Measurements from ENCODE around the gene LRRC1.

The LRRC1 gene

DNA sequence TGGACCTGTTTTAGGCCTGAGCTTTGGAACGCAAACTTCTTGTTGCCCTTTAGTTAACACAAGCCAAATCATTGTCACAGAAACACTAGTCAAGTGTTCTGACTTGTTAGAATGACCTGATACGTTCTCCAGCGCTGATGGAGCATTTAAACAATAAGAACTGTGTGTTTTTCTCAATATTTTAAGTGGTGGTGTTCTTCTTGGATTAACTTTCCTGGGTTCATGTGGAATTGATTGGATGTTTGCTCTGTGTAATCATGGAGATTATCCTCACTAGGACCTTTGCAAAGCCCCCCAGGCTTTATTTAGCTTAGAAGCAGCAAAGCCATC, 1.6 kb downstream of the LRRC1 start:
- no peak for DNase-seq (ENCODE audit: low read depth)
- no peak overlapping the region for H3K4me3 ChIP-seq (ENCODE audit: low read depth, low read length)
- TF ChIP-seq, protein P1, sequence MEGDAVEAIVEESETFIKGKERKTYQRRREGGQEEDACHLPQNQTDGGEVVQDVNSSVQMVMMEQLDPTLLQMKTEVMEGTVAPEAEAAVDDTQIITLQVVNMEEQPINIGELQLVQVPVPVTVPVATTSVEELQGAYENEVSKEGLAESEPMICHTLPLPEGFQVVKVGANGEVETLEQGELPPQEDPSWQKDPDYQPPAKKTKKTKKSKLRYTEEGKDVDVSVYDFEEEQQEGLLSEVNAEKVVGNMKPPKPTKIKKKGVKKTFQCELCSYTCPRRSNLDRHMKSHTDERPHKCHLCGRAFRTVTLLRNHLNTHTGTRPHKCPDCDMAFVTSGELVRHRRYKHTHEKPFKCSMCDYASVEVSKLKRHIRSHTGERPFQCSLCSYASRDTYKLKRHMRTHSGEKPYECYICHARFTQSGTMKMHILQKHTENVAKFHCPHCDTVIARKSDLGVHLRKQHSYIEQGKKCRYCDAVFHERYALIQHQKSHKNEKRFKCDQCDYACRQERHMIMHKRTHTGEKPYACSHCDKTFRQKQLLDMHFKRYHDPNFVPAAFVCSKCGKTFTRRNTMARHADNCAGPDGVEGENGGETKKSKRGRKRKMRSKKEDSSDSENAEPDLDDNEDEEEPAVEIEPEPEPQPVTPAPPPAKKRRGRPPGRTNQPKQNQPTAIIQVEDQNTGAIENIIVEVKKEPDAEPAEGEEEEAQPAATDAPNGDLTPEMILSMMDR (IDR thresholded peaks at IDR 0.05; ENCODE audit: low read depth, low read length, missing control alignments), result no peak

DNA sequence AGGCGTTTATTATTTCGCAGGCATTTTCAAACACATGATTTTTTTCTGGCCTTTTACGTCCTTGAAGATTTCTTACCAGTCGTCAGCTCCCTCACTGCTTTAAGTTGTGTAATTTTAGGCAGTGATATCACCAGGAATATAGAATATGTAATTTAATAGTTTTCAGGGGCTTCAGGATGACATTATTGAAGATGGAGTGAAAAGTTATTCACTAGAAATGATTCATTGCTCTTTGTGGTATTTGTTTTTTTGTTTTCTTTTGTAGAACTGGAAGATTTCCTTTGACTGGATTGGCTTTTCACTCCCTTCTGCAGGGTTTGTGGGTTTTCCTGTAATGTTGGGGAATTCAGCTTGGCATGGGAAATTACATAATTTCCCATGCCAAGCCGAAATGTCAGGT, 2.0 kb downstream of the LRRC1 start:
- TF ChIP-seq, protein P1 (IDR thresholded peaks at IDR 0.05; ENCODE audit: low read depth, low read length, missing control alignments), result no peak
- DNase-seq (ENCODE audit: low read depth), result no peak
- H3K4me3 ChIP-seq (ENCODE audit: low read depth, low read length), result no peak overlapping the region

DNA sequence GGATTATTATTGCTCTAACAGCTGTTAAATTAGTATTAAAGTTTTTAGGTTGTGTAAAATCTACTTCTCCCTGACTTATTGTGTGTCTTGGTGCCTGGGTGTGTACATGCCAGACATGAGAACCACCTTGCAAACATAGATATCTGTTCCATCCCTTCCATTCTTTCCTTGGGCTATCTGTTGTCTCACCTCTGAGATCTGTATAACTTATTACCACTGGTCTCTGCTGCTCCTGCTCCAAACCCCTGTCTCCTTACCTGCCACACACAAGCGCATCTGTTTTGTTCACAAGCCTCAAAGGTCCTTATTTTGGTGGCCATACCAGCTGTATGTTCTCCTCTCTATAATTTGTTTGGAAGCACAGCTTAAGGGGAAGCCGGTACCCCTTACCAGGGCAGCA, 2.5 kb downstream of the LRRC1 start:
- no peak overlapping the region for H3K4me3 ChIP-seq (ENCODE audit: low read depth, low read length)
- no peak for DNase-seq (ENCODE audit: low read depth)
- TF ChIP-seq, protein P1 (IDR thresholded peaks at IDR 0.05; ENCODE audit: low read depth, low read length, missing control alignments), result no peak

DNA sequence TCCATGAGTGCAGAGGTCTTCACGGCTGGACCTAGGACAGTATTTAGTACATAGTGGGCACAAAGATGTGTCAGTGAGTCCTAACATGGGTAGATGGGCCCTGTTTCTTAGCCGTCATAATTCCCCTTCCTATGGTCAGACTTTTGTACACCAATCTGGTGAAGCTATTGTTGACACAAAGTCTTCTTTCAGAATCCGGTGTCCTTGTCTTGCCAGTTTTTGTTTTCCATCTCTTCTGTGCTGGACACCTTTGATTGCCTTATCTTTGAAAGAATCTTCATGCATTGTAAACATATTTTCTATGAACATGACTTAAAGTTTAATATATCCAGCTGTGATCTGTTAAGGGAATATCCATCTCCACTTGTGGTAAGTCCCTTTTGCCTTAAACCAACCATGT, 4.5 kb downstream of the LRRC1 start:
- TF ChIP-seq, protein P1 (IDR thresholded peaks at IDR 0.05; ENCODE audit: low read depth, low read length, missing control alignments), result no peak
- no peak for DNase-seq (ENCODE audit: low read depth)
- no peak overlapping the region for H3K4me3 ChIP-seq (ENCODE audit: low read depth, low read length)

DNA sequence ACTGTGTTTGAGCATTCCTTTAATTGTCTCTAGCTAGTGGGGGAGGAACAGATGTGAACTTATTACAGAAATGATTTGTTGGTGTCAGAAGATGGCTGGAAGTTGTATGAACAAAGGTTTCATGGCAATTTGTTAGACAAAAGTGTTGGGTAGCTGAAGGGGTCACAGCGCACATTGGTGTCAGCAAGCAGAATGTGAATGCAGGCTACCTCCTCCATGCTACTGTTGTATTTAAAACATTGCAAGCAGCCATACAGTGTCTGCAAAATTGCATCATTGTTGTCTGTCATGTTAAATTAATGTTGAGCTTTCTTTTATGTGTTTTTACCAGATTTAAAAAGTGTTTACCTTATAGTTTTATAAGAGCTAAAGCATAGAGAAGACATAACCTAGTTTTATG, 6.2 kb downstream of the LRRC1 start:
- H3K4me3 ChIP-seq (ENCODE audit: low read depth, low read length), result no peak overlapping the region
- no peak for DNase-seq (ENCODE audit: low read depth)
- TF ChIP-seq, protein P1 (IDR thresholded peaks at IDR 0.05; ENCODE audit: low read depth, low read length, missing control alignments), result no peak

DNA sequence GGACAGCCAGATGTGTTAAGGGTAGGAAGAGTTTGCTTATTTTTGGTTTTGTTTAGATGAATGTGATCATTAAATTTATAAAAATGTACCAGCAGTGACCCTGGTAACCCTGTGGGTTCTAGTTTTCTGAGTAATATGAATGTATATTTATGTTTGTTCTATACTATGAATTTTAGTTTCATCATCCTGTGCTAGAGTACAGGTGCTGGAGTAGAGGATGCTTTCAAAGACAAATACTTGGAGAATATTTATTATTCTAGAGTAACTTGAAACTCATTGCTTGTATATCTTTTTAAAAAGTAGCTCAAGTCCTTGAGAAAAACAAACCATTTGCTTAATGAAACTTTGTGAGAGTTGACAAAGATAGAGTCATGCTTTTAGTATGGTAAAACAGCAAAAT, 7.8 kb downstream of the LRRC1 start:
- H3K4me3 ChIP-seq (ENCODE audit: low read depth, low read length), result no peak overlapping the region
- DNase-seq (ENCODE audit: low read depth), result no peak
- TF ChIP-seq, protein P1 (IDR thresholded peaks at IDR 0.05; ENCODE audit: low read depth, low read length, missing control alignments), result no peak

DNA sequence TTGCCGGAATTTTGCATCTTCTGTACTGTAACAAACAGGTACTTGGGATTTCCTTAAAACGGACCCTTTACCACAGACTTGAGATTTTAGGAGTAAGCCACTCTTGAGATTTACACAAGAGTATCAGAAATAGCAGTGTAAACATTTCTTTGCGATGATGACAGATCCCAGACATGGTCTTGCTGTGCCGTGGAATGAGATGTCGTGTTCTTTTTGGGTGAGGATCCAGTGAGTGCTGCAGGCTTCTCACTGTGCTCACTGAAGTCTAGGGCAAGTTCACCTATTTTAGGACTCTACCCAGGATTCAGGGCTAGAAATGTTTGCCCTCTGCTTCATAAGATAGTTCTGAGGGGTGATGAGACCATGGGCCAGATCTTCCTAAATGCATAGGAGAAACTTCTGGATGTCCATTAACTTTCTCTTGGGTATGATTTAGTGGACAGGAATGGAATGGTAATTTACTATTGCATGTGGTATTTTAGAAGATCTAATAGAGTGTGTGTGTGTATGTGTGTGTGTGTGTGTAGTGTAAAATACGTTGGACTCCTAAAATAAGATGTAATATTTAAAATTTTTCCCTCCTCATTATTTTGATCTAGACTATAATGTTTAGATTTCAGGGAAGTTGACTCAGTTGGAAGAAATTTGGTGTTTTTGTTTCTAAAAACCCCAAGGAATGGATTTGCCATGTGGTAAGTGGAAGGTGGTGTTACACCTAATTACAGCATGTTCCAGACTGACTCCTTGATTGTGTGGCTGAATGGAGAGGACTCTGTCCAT, 8.5 kb downstream of the LRRC1 start:
- DNase-seq (ENCODE audit: low read depth), result no peak
- TF ChIP-seq, protein P1 (IDR thresholded peaks at IDR 0.05; ENCODE audit: low read depth, low read length, missing control alignments), result no peak
- no peak overlapping the region for H3K4me3 ChIP-seq (ENCODE audit: low read depth, low read length)
